Measurements from ENCODE around the gene ANO8. TPM values are rescaled to one million over a fixed set of nuclear protein-coding genes. Genes with fewer than 3 reads are reported as not detected.
A peak's percentile ranks its signal among the peaks of the same experiment; 100 is the strongest.

ANO8 gene
- polyA plus RNA-seq, 3 donors, result 0.11 to 14.1 TPM; not detected in 1

- Histone ChIP-seq H3K4me2 (replicated peaks; ENCODE audit: extremely low read depth, low read length, poor library complexity, severe bottlenecking) (no peak overlapping the region), H3K4me1 (ENCODE audit: control insufficient read depth in 1 of 2, insufficient read depth in 2 of 2, low read length in 2 of 2) (peaks cover 4 to 5% of the 10 kb centered on the region in 2 donors), H2AFZ (ENCODE audit: insufficient read depth, low read depth, low read length, poor library complexity, severe bottlenecking) (no peak overlapping the region), H3K27ac (ENCODE audit: low read depth in 1 of 2, low read length in 2 of 2) (no peak overlapping the region), H4K20me1 (ENCODE audit: insufficient read depth, low read length) (no peaks in the 10 kb centered on the region), H3K9me3 (replicated peaks in 1 of 2; ENCODE audit: control insufficient read depth in 1 of 2, insufficient read depth in 1 of 2, low read length in 2 of 2) (no peaks in the 10 kb centered on the region), H3K36me3 (replicated peaks in 1 of 2; ENCODE audit: control insufficient read depth in 1 of 2, insufficient read depth in 2 of 2, low read length in 2 of 2) (peaks cover 4% of the 10 kb centered on the region in 2 donors), H3K9ac (ENCODE audit: insufficient read depth, low read length, poor library complexity, severe bottlenecking) (no peak overlapping the region), H3K4me3 (replicated peaks in 1 of 3; ENCODE audit: low read depth in 2 of 3, low read length in 3 of 3) (no peak overlapping the region), H3K27me3 (ENCODE audit: control insufficient read depth in 2 of 2, insufficient read depth in 2 of 2, low read length in 2 of 2) (peaks cover 0 to 19% of the 10 kb centered on the region in 2 donors), H3K79me2 (ENCODE audit: insufficient read depth, low read length) (no peaks in the 10 kb centered on the region)
- DNase-seq, result peak; percentile 55 to 72 (median 66)
- 23% methylated on average over 15 of the region's 24 CpGs for WGBS (ENCODE audit: insufficient coverage)
- Mint-ChIP-seq H3K27ac (peak overlapping the region in 1 of 7 donors; percentile 58), H3K36me3 (peaks cover 7 to 13% of the 10 kb centered on the region in 2 donors), H3K27me3 (ENCODE audit: low read depth in 3 of 3) (peaks cover 15 to 39% (median 30%) of the 10 kb centered on the region in 3 donors), H3K4me3 (no peak overlapping the region), H3K4me1 (peaks cover 9% of the 10 kb centered on the region), H3K9me3 (no peaks in the 10 kb centered on the region)
- intact Hi-C loops (cut with micrococcal nuclease), result loop anchor here (1.0 to 5.0 kb wide), 2 partner anchors 40 to 41 kb away; no protein-coding TSS in a partner anchor
- peak; percentile 98 for TF ChIP-seq CTCF (IDR thresholded peaks at IDR 0.05)
These were observed 11.5 kb upstream of the ANO8 start for GRCh38 chr19:17346109-17346671.

GRCh38 chr19:17341845-17342244 lies 7.2 kb upstream of the ANO8 start:
- H3K4me3 ChIP-seq (replicated peaks in 1 of 3; ENCODE audit: low read depth in 2 of 3, low read length in 3 of 3), result no peak overlapping the region
- H3K9ac ChIP-seq (ENCODE audit: insufficient read depth, low read length, poor library complexity, severe bottlenecking), result no peak overlapping the region
- H3K4me2 ChIP-seq (replicated peaks; ENCODE audit: extremely low read depth, low read length, poor library complexity, severe bottlenecking), result no peak overlapping the region
- no peak for DNase-seq
- WGBS (ENCODE audit: insufficient coverage), result no CpG with 5 or more reads among the region's 7 CpGs
- Mint-ChIP-seq H3K4me3 (no peak overlapping the region), H3K27ac (no peak overlapping the region), H3K27me3 (ENCODE audit: low read depth in 3 of 3) (peaks cover 1 to 3% (median 3%) of the 10 kb centered on the region in 3 donors), H3K36me3 (peaks cover 9 to 17% of the 10 kb centered on the region in 2 donors), H3K4me1 (peaks cover 17% of the 10 kb centered on the region), H3K9me3 (no peaks in the 10 kb centered on the region)
- H3K27ac ChIP-seq (ENCODE audit: low read depth in 1 of 2, low read length in 2 of 2), result no peak overlapping the region
- TF ChIP-seq CTCF (IDR thresholded peaks at IDR 0.05), result no peak
- no peaks in the 10 kb centered on the region for H4K20me1 ChIP-seq (ENCODE audit: insufficient read depth, low read length)
- no peaks in the 10 kb centered on the region for H3K27me3 ChIP-seq (ENCODE audit: control insufficient read depth in 2 of 2, insufficient read depth in 2 of 2, low read length in 2 of 2)
- H3K79me2 ChIP-seq (ENCODE audit: insufficient read depth, low read length), result peaks cover 5% of the 10 kb centered on the region
- H2AFZ ChIP-seq (ENCODE audit: insufficient read depth, low read depth, low read length, poor library complexity, severe bottlenecking), result no peak overlapping the region
- H3K36me3 ChIP-seq (replicated peaks in 1 of 2; ENCODE audit: control insufficient read depth in 1 of 2, insufficient read depth in 2 of 2, low read length in 2 of 2), result peaks cover 4 to 6% of the 10 kb centered on the region in 2 donors
- H3K4me1 ChIP-seq (ENCODE audit: control insufficient read depth in 1 of 2, insufficient read depth in 2 of 2, low read length in 2 of 2), result peaks cover 17 to 25% of the 10 kb centered on the region in 2 donors
- H3K9me3 ChIP-seq (replicated peaks in 1 of 2; ENCODE audit: control insufficient read depth in 1 of 2, insufficient read depth in 1 of 2, low read length in 2 of 2), result no peaks in the 10 kb centered on the region
- intact Hi-C loops (cut with micrococcal nuclease), result no loop called here

All from CD14-positive monocyte (primary cell).